Thyroid gland (tissue), 4 donors: ENCODE results near the gene EDIL3. TPM values are rescaled to one million over a fixed set of nuclear protein-coding genes. Genes with fewer than 3 reads are reported as not detected.

Experiments used
- DNase-seq, 2 donors: peaks; one replicate each; pipeline ENCODE4 v3.0.0-alpha.2; 2019
- H3K27ac ChIP-seq, 3 donors: fragments of 200-600 bp; sonication (generic); 1 replicate in 2 of 3; 2 replicates in 1 of 3; pipeline ENCODE4 v1.5.1; 2016 to 2019; ENCODE audit warnings: mild to moderate bottlenecking in 1 of 3, moderate library complexity in 1 of 3
- H3K27me3 ChIP-seq: fragments of 200-600 bp; sonication (generic); one replicate; pipeline ENCODE4 v1.5.1; 2019
- H3K36me3 ChIP-seq, 2 donors: fragments of 200-600 bp; sonication (generic); one replicate each; pipeline ENCODE4 v1.5.1; 2016 to 2019
- H3K4me1 ChIP-seq, 2 donors: fragments of 200-600 bp; sonication (generic); one replicate each; pipeline ENCODE4 v1.5.1; 2017 to 2019
- H3K4me3 ChIP-seq, 3 donors: fragments of 200-600 bp; sonication (generic); replicated peaks in 1 of 3; 1 replicate in 2 of 3; 2 replicates in 1 of 3; pipeline ENCODE4 v1.5.1; 2016; ENCODE audit warnings: mild to moderate bottlenecking in 1 of 3
- H3K9me3 ChIP-seq: fragments of 200-600 bp; sonication (generic); one replicate; pipeline ENCODE4 v1.5.1; 2017
- POLR2A ChIP-seq, 2 donors: fragments of 450-650 bp; IDR thresholded peaks; one replicate each; pipeline ENCODE4 v1.6.1; 2017; ENCODE audit warnings: antibody characterized with exemption in 2 of 2, mild to moderate bottlenecking in 2 of 2, moderate library complexity in 1 of 2
- WGBS, 2 donors: methylation state at CpG; one replicate each; pipeline ENCODE4 v1.1.5; 2017; 5-methylcytosine and 5-hydroxymethylcytosine counted together
- intact Hi-C: fragments of 100-400 bp; cut with DNase I; formaldehyde crosslinking; loops from one replicate; pipeline ENCODE4 v1.15.1; 2023
- total RNA-seq, 4 donors: library from RNA; depleted of rRNA; stranded (reverse); fragments of >200 nt; gene quantifications; one replicate each; pipeline ENCODE4 v1.2.3, GENCODE V29; 2016
- TF ChIP-seq, protein P1 (sequence below), 6 experiments: fragments of 200-600 bp in 3 of 6; fragments of 450-650 bp in 3 of 6; sonication (generic) in 3 of 6; IDR thresholded peaks; one replicate each; pipeline ENCODE4 v1.5.1; 2016 to 2019; ENCODE audit warnings: antibody characterized with exemption in 6 of 6, mild to moderate bottlenecking in 2 of 6, inconsistent platforms in 1 of 6, moderate library complexity in 1 of 6

Gene EDIL3
- total RNA-seq, 4 donors from 2014 or later = 2.0 to 5.5 (median 3.3) TPM

DNA sequence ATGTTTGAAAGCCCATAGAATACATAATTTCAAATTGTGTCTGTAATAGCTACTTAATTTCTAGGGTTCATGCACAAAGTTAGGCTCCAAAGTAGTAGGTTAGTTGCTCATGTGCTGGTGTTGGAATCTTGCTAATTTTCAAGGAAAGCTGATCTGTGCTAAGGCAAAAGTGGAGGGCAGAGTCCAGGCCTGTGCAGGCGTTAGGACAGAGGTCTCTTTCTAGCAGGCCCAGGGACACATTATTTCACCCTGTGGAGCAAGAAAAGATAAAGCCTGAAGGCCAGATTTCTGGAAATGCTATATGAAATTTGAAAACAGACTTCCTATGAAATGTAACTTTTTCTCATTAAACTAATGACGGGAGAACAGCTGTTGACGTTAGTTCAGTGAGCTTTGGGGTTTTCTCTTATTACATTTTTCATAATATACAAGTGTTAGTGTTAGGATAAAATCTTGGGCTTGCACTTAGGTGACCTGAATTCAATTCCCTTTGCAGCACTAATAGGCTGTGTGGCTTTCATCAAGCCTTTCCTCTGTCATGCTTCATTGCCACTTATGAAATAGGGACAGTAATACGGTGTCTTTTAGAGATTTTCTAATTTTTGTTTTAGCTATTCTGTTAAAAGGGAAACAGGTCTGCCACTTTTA is 467.3 kb downstream of the EDIL3 start:
- no peak overlapping the region for H3K4me3 ChIP-seq
- intact Hi-C loops = no loop called here
- no peak for TF ChIP-seq POLR2A (IDR thresholded peaks at IDR 0.05)
- TF ChIP-seq, protein P1, sequence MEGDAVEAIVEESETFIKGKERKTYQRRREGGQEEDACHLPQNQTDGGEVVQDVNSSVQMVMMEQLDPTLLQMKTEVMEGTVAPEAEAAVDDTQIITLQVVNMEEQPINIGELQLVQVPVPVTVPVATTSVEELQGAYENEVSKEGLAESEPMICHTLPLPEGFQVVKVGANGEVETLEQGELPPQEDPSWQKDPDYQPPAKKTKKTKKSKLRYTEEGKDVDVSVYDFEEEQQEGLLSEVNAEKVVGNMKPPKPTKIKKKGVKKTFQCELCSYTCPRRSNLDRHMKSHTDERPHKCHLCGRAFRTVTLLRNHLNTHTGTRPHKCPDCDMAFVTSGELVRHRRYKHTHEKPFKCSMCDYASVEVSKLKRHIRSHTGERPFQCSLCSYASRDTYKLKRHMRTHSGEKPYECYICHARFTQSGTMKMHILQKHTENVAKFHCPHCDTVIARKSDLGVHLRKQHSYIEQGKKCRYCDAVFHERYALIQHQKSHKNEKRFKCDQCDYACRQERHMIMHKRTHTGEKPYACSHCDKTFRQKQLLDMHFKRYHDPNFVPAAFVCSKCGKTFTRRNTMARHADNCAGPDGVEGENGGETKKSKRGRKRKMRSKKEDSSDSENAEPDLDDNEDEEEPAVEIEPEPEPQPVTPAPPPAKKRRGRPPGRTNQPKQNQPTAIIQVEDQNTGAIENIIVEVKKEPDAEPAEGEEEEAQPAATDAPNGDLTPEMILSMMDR (IDR thresholded peaks at IDR 0.05) = no peak
- no peaks in the 10 kb centered on the region for H3K4me1 ChIP-seq
- no peak for DNase-seq
- H3K27ac ChIP-seq = no peak overlapping the region
- H3K27me3 ChIP-seq = no peaks in the 10 kb centered on the region
- H3K9me3 ChIP-seq = no peaks in the 10 kb centered on the region
- 88% methylated on average over 4 of the region's 4 CpGs for WGBS, 2 donors
- H3K36me3 ChIP-seq = no peaks in the 10 kb centered on the region

DNA sequence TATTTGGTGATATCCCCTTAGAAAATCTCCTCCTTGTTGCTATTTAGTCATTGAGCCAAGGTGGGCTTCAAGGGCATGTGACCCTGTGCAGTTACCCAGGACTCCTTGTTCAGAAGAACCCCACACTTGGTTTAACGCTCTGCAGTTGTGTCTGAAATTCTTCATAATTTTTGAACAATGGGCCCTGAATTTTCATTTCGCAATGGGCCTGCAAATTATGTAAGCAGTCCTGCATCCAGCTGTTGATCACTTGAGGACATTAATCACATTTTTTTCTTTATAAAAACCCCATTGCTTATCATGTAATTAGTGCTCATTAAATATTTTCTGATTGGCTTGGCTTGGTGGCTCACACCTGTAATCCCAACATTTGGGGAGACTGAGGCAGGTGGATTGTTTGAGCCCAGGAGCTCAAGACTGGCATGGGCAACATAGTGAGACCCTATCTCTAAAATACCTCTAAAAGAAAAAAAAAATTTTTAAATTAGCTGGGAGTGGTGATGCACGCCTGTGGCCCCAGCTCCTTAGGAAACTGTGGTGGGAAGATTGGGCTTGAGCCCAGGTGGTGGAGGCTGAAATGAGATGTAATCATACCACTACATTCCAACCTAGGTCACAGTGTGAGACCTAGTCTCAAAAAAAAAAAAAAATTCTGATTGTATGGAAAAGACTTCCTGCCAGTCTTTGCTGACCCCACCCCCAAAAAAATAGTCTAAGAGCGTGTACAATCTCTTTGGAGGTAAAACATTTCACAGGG is 469.8 kb downstream of the EDIL3 start:
- intact Hi-C loops = no loop called here
- Histone ChIP-seq H3K9me3 (no peaks in the 10 kb centered on the region), H3K4me1 (no peaks in the 10 kb centered on the region), H3K4me3 (no peak overlapping the region), H3K36me3 (no peaks in the 10 kb centered on the region), H3K27me3 (no peaks in the 10 kb centered on the region), H3K27ac (no peak overlapping the region)
- TF ChIP-seq POLR2A (IDR thresholded peaks at IDR 0.05) = no peak
- TF ChIP-seq, protein P1 (IDR thresholded peaks at IDR 0.05) = no peak
- no peak for DNase-seq
- WGBS, 2 donors = 96 to 97% methylated on average over 4 of the region's 4 CpGs

DNA sequence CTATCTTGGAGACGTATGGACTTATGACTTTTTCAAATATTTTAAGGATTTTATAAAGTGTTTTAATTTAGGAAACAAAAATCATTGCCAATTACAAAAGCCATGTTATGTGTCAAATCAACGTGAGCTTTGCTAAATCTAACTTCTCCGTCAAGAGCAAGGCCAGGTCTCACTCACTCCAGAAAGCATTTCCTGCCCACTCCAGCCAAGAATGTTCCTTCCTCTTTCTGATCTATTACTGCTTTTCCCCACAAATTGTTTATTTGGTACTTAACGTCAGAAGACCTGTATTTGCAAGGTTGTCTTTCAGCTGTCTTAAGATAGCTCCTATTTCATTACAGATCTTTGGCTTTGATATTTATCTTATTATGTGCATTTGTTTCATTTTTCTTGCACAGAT is 470.5 kb downstream of the EDIL3 start:
- intact Hi-C loops = no loop called here
- no peaks in the 10 kb centered on the region for H3K4me1 ChIP-seq
- no peak overlapping the region for H3K27ac ChIP-seq
- no peaks in the 10 kb centered on the region for H3K9me3 ChIP-seq
- WGBS, 2 donors = 36 to 39% methylated on average over 4 of the region's 4 CpGs
- H3K27me3 ChIP-seq = no peaks in the 10 kb centered on the region
- H3K4me3 ChIP-seq = no peak overlapping the region
- DNase-seq = no peak
- H3K36me3 ChIP-seq = no peaks in the 10 kb centered on the region
- no peak for TF ChIP-seq POLR2A (IDR thresholded peaks at IDR 0.05)
- TF ChIP-seq, protein P1 (IDR thresholded peaks at IDR 0.05) = no peak

DNA sequence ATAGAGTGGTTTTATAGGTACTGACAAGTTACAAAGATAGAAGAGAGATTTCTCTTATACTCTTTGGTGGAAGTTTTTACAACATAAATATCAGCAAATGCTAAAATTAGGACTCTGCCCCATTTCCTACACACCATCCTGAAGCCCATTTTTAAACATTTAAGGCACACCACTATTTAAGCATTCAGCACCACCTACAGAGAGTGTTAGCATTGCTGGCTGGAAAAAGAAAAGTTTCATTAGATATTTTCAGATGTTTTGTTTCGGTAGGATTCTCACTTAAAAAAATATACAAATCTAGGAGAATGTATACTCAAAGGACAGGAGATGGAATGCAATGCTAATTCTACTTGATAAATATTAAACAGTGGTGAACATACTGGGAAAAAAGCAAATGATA is 471.1 kb downstream of the EDIL3 start:
- intact Hi-C loops = no loop called here
- Histone ChIP-seq H3K27me3 (no peaks in the 10 kb centered on the region), H3K36me3 (no peaks in the 10 kb centered on the region), H3K4me3 (no peak overlapping the region), H3K9me3 (no peaks in the 10 kb centered on the region), H3K27ac (no peak overlapping the region), H3K4me1 (no peaks in the 10 kb centered on the region)
- DNase-seq = no peak
- TF ChIP-seq, protein P1 (IDR thresholded peaks at IDR 0.05) = no peak
- TF ChIP-seq POLR2A (IDR thresholded peaks at IDR 0.05) = no peak
- WGBS, 2 donors = 80% methylated on average over 1 of the region's 1 CpG

DNA sequence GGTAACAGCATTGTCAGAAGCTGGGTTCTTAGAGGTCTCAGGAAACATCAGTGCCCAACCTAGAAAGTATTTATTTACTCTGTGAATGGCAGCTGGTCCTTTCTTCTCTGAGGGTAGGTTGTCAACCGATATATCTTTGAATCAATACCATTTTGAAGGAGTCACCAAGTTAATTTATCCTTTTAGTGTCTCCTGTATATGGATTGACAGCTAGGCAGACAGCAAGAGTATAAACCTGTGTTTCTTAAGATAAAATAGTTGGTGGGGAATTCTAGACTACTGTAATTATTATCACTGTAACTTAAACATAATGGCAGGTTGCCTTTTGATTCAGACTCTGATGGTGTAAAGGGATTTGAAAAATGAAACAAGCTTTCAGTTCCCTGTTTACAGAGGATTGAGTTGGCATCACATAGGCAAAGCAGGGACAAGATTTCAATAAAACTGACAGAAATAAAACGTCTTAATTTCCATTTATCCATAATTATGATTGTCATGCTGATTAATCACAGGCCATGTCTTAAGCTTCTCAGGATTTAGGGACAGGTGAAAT is 473.2 kb downstream of the EDIL3 start:
- no peak overlapping the region for H3K4me3 ChIP-seq
- TF ChIP-seq POLR2A (IDR thresholded peaks at IDR 0.05) = no peak
- TF ChIP-seq, protein P1 (IDR thresholded peaks at IDR 0.05) = no peak
- H3K9me3 ChIP-seq = no peaks in the 10 kb centered on the region
- DNase-seq = no peak
- intact Hi-C loops = no loop called here
- no peak overlapping the region for H3K27ac ChIP-seq
- WGBS, 2 donors = 76 to 78% methylated on average over 2 of the region's 2 CpGs
- no peaks in the 10 kb centered on the region for H3K4me1 ChIP-seq
- H3K27me3 ChIP-seq = no peaks in the 10 kb centered on the region
- no peaks in the 10 kb centered on the region for H3K36me3 ChIP-seq
